ENCODE measurements around the gene AKNA. TPM values are rescaled to one million over a fixed set of nuclear protein-coding genes. Genes with fewer than 3 reads are reported as not detected.

Gene AKNA
- total and polyA plus RNA-seq, 2 of the 8 experiments (the other 6 are each of a cell fraction or from before 2014, with no cell fraction given), result 21.0 to 27.4 TPM

DNA sequence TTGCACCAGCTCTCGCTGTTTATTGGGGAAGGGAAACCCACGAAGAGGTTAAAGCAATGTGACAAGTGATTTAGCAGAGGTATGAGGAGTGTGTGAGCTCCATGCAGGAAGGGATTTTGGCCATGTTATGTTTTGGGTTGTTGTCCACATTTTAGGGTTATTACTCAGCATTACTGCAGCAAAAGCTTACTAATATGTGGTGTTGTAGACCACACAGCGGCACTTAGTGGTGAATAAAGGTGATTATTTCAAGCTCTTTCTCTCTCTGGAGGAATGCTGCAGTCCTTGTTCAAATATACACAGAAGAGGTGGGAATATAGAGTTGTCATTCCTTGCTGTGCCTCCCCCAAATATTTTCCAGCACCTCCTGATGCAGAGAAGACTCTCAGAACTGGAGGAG lies 29.7 kb upstream of the AKNA start:
- Histone ChIP-seq H3K79me1 (ENCODE audit: low read depth, low read length) (no peaks in the 10 kb centered on the region), H2AFZ (ENCODE audit: low read length) (no peak overlapping the region), H3K27me3 (replicated peaks in 1 of 4; ENCODE audit: control insufficient read depth in 3 of 4, extremely low read depth in 1 of 4, insufficient read depth in 3 of 4, low read length in 3 of 4) (no peaks in the 10 kb centered on the region), H3K23me2 (ENCODE audit: low read depth, low read length) (no peaks in the 10 kb centered on the region), H3K4me1 (replicated peaks in 1 of 4; ENCODE audit: control insufficient read depth in 3 of 4, insufficient read depth in 4 of 4, low read length in 3 of 4) (peaks cover 2 to 7% (median 5%) of the 10 kb centered on the region in 4 experiments; a peak in 6 of 7 replicates), H3K56ac (replicated peaks; ENCODE audit: insufficient read length, low read depth, low read length) (no peak overlapping the region), H2BK12ac (ENCODE audit: low read depth, low read length) (no peak overlapping the region), H3K4ac (replicated peaks; ENCODE audit: insufficient read length, low read depth, low read length) (no peak overlapping the region), H2BK120ac (replicated peaks; ENCODE audit: low read depth, low read length) (no peak overlapping the region), H4K8ac (ENCODE audit: extremely low read depth, insufficient read depth, low read length) (no peak overlapping the region), H3K23ac (ENCODE audit: insufficient read length) (no peak overlapping the region), H3K4me2 (ENCODE audit: insufficient read depth in 1 of 2, low read depth in 2 of 2, low read length in 2 of 2) (no peak overlapping the region), H3K9me3 (ENCODE audit: insufficient read depth in 2 of 2, low read depth in 1 of 2, low read length in 1 of 2) (no peaks in the 10 kb centered on the region), H3K14ac (ENCODE audit: insufficient read length) (no peak overlapping the region), H2AK5ac (ENCODE audit: low read depth, low read length) (no peak overlapping the region), H3K27ac (ENCODE audit: low read depth, low read length) (no peak overlapping the region), H3K4me3 (ENCODE audit: extremely low read depth in 1 of 4, insufficient read depth in 2 of 4, low read depth in 3 of 4, low read length in 4 of 4) (no peak overlapping the region), H3K9ac (replicated peaks in 1 of 4; ENCODE audit: extremely low read depth in 1 of 4, low read depth in 3 of 4, low read length in 3 of 4) (no peak overlapping the region), H2BK5ac (ENCODE audit: low read depth, low read length) (no peak overlapping the region), H3K18ac (ENCODE audit: extremely low read depth, low read length) (no peak overlapping the region), H4K20me1 (replicated peaks in 1 of 2; ENCODE audit: control insufficient read depth in 1 of 2, insufficient read depth in 2 of 2, low read length in 2 of 2) (no peaks in the 10 kb centered on the region), H3K79me2 (ENCODE audit: control insufficient read depth in 1 of 2, insufficient read depth in 2 of 2, low read length in 2 of 2) (no peaks in the 10 kb centered on the region), H3K36me3 (ENCODE audit: control insufficient read depth in 2 of 4, insufficient read depth in 4 of 4, low read length in 3 of 4) (no peaks in the 10 kb centered on the region; a peak in 1 of 8 replicates), H4K5ac (ENCODE audit: insufficient read length, low read depth, low read length) (no peak overlapping the region), H4K91ac (replicated peaks; ENCODE audit: insufficient read length, low read length) (no peak overlapping the region), H2BK20ac (ENCODE audit: low read length) (no peak overlapping the region), H2BK15ac (ENCODE audit: low read length) (no peak overlapping the region)
- CTCF ChIA-PET (ENCODE audit: partially characterized antibody), result interaction anchor here (1.4 to 22.5 kb wide), 3 partner anchors 13 to 245 kb away, joined by 3 to 271 read pairs (median 76); no protein-coding TSS in a partner anchor
- FAIRE-seq (no peak), DNase-seq (ENCODE audit: low read depth in 1 of 2, low spot score in 2 of 2) (no peak)
- POLR2A ChIA-PET (ENCODE audit: partially characterized antibody), result interaction anchor here (1.6 to 2.3 kb wide), 2 partner anchors 9 to 11 kb away, joined by 3 to 4 read pairs; no protein-coding TSS in a partner anchor
- WGBS, 2 experiments (ENCODE audit: extremely low coverage in 1 of 2, insufficient coverage in 1 of 2, insufficient read length in 1 of 2, insufficient replicate concordance in 2 of 2, low coverage in 1 of 2, low lambda C conversion rate in 2 of 2, missing lambda C conversion rate in 1 of 2), result 64% methylated on average over 3 of the region's 3 CpGs; no CpG with 5 or more reads in 1 of the 2 experiments
- TF ChIP-seq TAF1 (IDR thresholded peaks at IDR 0.05; ENCODE audit: low read depth, low read length) (no peak), PHF8 (conservative IDR thresholded peaks at IDR 0.05; ENCODE audit: low read depth, low read length) (no peak), GTF2F1 (IDR thresholded peaks at IDR 0.05; ENCODE audit: borderline replicate concordance, low read depth, low read length) (no peak)
